Endodermal cell (in vitro differentiated cells): ENCODE results near the gene CABP1. TPM values are rescaled to one million over a fixed set of nuclear protein-coding genes. Genes with fewer than 3 reads are reported as not detected.

Experiments used
- DNase-seq: peaks from one replicate; pipeline ENCODE4 v3.0.0-alpha.2; 2017
- H3K27ac ChIP-seq: 2 replicates; pipeline ENCODE4 v1.5.1; 2013; ENCODE audit warnings: mild to moderate bottlenecking, low read depth, low read length, moderate library complexity
- H3K27me3 ChIP-seq: 2 replicates; pipeline ENCODE4 v1.6.1; 2013; ENCODE audit warnings: mild to moderate bottlenecking, low read length, moderate library complexity; ENCODE audit not compliant: insufficient read depth, control insufficient read depth, poor library complexity, severe bottlenecking
- H3K36me3 ChIP-seq: 2 replicates; pipeline ENCODE4 v1.7.0; 2013; ENCODE audit warnings: mild to moderate bottlenecking, low read length, moderate library complexity; ENCODE audit not compliant: control insufficient read depth, insufficient read depth
- H3K4me1 ChIP-seq: one replicate; pipeline ENCODE4 v1.7.0; 2013; ENCODE audit warnings: low read length; ENCODE audit not compliant: control insufficient read depth, insufficient read depth
- H3K4me3 ChIP-seq: 2 replicates; pipeline ENCODE4 v1.5.1; 2013; ENCODE audit warnings: mild to moderate bottlenecking, low read length, moderate library complexity
- H3K9ac ChIP-seq: 2 replicates; pipeline ENCODE4 v1.6.1; 2013; ENCODE audit warnings: mild to moderate bottlenecking, low read length, moderate library complexity; ENCODE audit not compliant: poor library complexity, severe bottlenecking; ENCODE audit errors: extremely low read depth
- H3K9me3 ChIP-seq: 2 replicates; pipeline ENCODE4 v1.6.1; 2013; ENCODE audit warnings: mild to moderate bottlenecking, low read length, moderate library complexity; ENCODE audit not compliant: control insufficient read depth
- H3K27ac Mint-ChIP-seq: 2 replicates; pipeline ENCODE4 v1.8.0; 2020; ENCODE audit warnings: mixed read lengths
- H3K27me3 Mint-ChIP-seq: 2 replicates; pipeline ENCODE4 v1.8.0; 2021; ENCODE audit warnings: mild to moderate bottlenecking, mixed read lengths; ENCODE audit not compliant: insufficient read depth
- H3K36me3 Mint-ChIP-seq: 2 replicates; pipeline ENCODE4 v1.8.0; 2020; ENCODE audit warnings: low read depth, mixed read lengths
- H3K4me1 Mint-ChIP-seq: 2 replicates; pipeline ENCODE4 v1.8.0; 2020; ENCODE audit warnings: mixed read lengths
- H3K4me3 Mint-ChIP-seq: 2 replicates; pipeline ENCODE4 v1.8.0; 2020; ENCODE audit warnings: mild to moderate bottlenecking, moderate library complexity, mixed read lengths
- H3K9me3 Mint-ChIP-seq: 2 replicates; pipeline ENCODE4 v1.8.0; 2020; ENCODE audit warnings: mild to moderate bottlenecking, mixed read lengths
- WGBS, 2 experiments: methylation state at CpG; one replicate each; pipeline versions ENCODE4 v1.1.5 to v1.1.7; 2013; ENCODE audit warnings: missing lambda C conversion rate in 2 of 2, mixed read lengths in 1 of 2; ENCODE audit not compliant: insufficient coverage in 1 of 2, insufficient read length in 1 of 2; 5-methylcytosine and 5-hydroxymethylcytosine counted together
- total RNA-seq, 2 donors: library from RNA; stranded (reverse); fragmentation: NEBNext Ultra II Directional in 1 of 2; extraction: Animal tissue kit (Norgen Biotek cat#: 25700) in 1 of 2; gene quantifications; 2 replicates in 1 of 2; 3 replicates in 1 of 2; pipeline ENCODE4 v1.2.1, GENCODE V29; 2021
- TF ChIP-seq, protein P1 (sequence below): fragments of 200-600 bp; sonication (generic); conservative IDR thresholded peaks from 2 replicates; pipeline ENCODE4 v1.5.0; 2021; ENCODE audit warnings: antibody characterized with exemption, mild to moderate bottlenecking

The CABP1 gene
- total RNA-seq, 2 donors from 2014 or later, result 0.29 to 0.86 TPM

- Histone ChIP-seq H3K36me3 (peaks cover 25% of the 10 kb centered on the region), H3K27me3 (no peaks in the 10 kb centered on the region), H3K4me1 (no peaks in the 10 kb centered on the region), H3K9me3 (no peaks in the 10 kb centered on the region), H3K4me3 (peak overlapping the region; percentile 93), H3K9ac (no peak overlapping the region), H3K27ac (no peak overlapping the region)
- TF ChIP-seq, protein P1, sequence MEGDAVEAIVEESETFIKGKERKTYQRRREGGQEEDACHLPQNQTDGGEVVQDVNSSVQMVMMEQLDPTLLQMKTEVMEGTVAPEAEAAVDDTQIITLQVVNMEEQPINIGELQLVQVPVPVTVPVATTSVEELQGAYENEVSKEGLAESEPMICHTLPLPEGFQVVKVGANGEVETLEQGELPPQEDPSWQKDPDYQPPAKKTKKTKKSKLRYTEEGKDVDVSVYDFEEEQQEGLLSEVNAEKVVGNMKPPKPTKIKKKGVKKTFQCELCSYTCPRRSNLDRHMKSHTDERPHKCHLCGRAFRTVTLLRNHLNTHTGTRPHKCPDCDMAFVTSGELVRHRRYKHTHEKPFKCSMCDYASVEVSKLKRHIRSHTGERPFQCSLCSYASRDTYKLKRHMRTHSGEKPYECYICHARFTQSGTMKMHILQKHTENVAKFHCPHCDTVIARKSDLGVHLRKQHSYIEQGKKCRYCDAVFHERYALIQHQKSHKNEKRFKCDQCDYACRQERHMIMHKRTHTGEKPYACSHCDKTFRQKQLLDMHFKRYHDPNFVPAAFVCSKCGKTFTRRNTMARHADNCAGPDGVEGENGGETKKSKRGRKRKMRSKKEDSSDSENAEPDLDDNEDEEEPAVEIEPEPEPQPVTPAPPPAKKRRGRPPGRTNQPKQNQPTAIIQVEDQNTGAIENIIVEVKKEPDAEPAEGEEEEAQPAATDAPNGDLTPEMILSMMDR, result no peak
- no peak overlapping the region for H3K27ac Mint-ChIP-seq
- 99% methylated on average over 2 of the region's 2 CpGs; no CpG with 5 or more reads in 1 of the 2 experiments for whole genome bisulfite sequencing, 2 experiments
- peaks cover 42% of the 10 kb centered on the region for H3K4me1 Mint-ChIP-seq
- no peak overlapping the region for H3K4me3 Mint-ChIP-seq
- peaks cover 22% of the 10 kb centered on the region for H3K36me3 Mint-ChIP-seq
- no peaks in the 10 kb centered on the region for H3K9me3 Mint-ChIP-seq
- no peaks in the 10 kb centered on the region for H3K27me3 Mint-ChIP-seq
- no peak for DNase-seq
Measured at GRCh38 chr12:120690083-120690450, 49.6 kb downstream of the CABP1 start.

- Histone ChIP-seq H3K27me3 (no peaks in the 10 kb centered on the region), H3K27ac (no peak overlapping the region), H3K4me1 (no peaks in the 10 kb centered on the region), H3K4me3 (no peak overlapping the region), H3K36me3 (peaks cover 35% of the 10 kb centered on the region), H3K9ac (no peak overlapping the region), H3K9me3 (no peaks in the 10 kb centered on the region)
- Mint-ChIP-seq H3K27ac (no peak overlapping the region), H3K4me3 (no peak overlapping the region), H3K36me3 (peaks cover 31% of the 10 kb centered on the region), H3K9me3 (no peaks in the 10 kb centered on the region), H3K27me3 (no peaks in the 10 kb centered on the region), H3K4me1 (peaks cover 42% of the 10 kb centered on the region)
- TF ChIP-seq, protein P1, result no peak
- DNase-seq, result no peak
- WGBS, 2 experiments, result 90 to 100% methylated on average over 1 to 3 of the region's 3 CpGs
Measured at GRCh38 chr12:120690978-120691377, 50.6 kb downstream of the CABP1 start.

DNA sequence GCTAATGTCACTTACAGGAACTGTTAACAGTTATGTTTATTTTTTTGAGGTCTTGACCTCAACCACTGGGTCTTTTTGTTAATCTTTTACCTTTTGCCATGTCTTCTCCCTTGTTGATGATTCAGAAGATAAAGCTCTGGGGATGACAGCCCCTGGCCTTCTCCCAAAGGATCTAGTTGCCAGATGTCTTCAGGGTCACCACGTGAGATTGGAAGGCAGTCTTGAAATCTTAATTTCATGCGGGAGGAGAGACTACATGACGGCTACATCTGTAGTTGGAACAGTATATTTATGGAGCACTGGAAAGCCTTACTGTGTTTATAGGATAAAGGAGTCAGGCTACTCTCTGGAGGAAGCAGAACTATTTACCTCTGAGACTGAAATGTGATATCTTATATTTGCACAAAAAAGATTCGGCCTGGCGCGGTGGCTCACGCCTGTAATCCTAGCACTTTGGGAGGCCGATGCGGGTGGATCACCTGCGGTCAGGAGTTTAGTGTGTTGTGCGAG, 52.2 kb downstream of the CABP1 start:
- no peaks in the 10 kb centered on the region for H3K9me3 ChIP-seq
- H3K36me3 Mint-ChIP-seq, result peaks cover 47% of the 10 kb centered on the region
- no peaks in the 10 kb centered on the region for H3K9me3 Mint-ChIP-seq
- peaks cover 51% of the 10 kb centered on the region for H3K36me3 ChIP-seq
- DNase-seq, result no peak
- no peaks in the 10 kb centered on the region for H3K27me3 ChIP-seq
- H3K27me3 Mint-ChIP-seq, result no peaks in the 10 kb centered on the region
- H3K4me1 ChIP-seq, result no peaks in the 10 kb centered on the region
- no peak overlapping the region for H3K9ac ChIP-seq
- H3K4me3 Mint-ChIP-seq, result no peak overlapping the region
- peaks cover 42% of the 10 kb centered on the region for H3K4me1 Mint-ChIP-seq
- no peak overlapping the region for H3K4me3 ChIP-seq
- H3K27ac Mint-ChIP-seq, result peak overlapping the region; percentile 2
- WGBS, 2 experiments, result 88 to 92% methylated on average over 10 to 11 of the region's 11 CpGs
- H3K27ac ChIP-seq, result peak overlapping the region; percentile 45
- TF ChIP-seq, protein P1, result no peak
